Calu3 (cell line): ENCODE data around the gene KAT14. TPM values are rescaled to one million over a fixed set of nuclear protein-coding genes. Genes with fewer than 3 reads are reported as not detected.

ENCODE experiments used
- BruUV-seq: library from RNA; stranded (reverse); fragments of 400-500 nt; replicated peaks from 2 replicates; lab custom pipeline; 2021; lab: Mats Ljungman, UMichigan
- CTCF ChIA-PET: fragments of 300-600 bp; sonication (Branson Sonifier 250); formaldehyde crosslinking; loops from one replicate; lab custom pipeline; 2022; ENCODE audit warnings: antibody characterized with exemption; lab: Charles Lee
- DNase-seq: peaks from one replicate; pipeline ENCODE4 v3.0.0; 2022
- H3K27ac Mint-ChIP-seq: one replicate; pipeline ENCODE4 v1.8.0; 2022; ENCODE audit warnings: mixed read lengths; ENCODE audit not compliant: unreplicated experiment
- H3K27me3 Mint-ChIP-seq: one replicate; pipeline ENCODE4 v1.8.0; 2022; ENCODE audit warnings: mixed read lengths; ENCODE audit not compliant: unreplicated experiment
- H3K36me3 Mint-ChIP-seq: one replicate; pipeline ENCODE4 v1.8.0; 2022; ENCODE audit warnings: mild to moderate bottlenecking, moderate library complexity, mixed read lengths; ENCODE audit not compliant: insufficient read depth, unreplicated experiment
- H3K4me1 Mint-ChIP-seq: one replicate; pipeline ENCODE4 v1.8.0; 2022; ENCODE audit warnings: mild to moderate bottlenecking, low read depth, mixed read lengths; ENCODE audit not compliant: unreplicated experiment
- H3K4me3 Mint-ChIP-seq: one replicate; pipeline ENCODE4 v1.8.0; 2022; ENCODE audit warnings: mild to moderate bottlenecking, low read depth, moderate library complexity, mixed read lengths; ENCODE audit not compliant: unreplicated experiment
- H3K9me3 Mint-ChIP-seq: one replicate; pipeline ENCODE4 v1.8.0; 2022; ENCODE audit warnings: low read depth, mixed read lengths; ENCODE audit not compliant: unreplicated experiment
- CTCF ChIP-seq: fragments of 200-600 bp; IDR thresholded peaks from one replicate; pipeline ENCODE4 v1.8.0; 2022; ENCODE audit warnings: antibody characterized with exemption; ENCODE audit not compliant: unreplicated experiment
- intact Hi-C: fragments of 100-400 bp; cut with micrococcal nuclease; formaldehyde crosslinking; loops from one replicate; pipeline ENCODE4 v1.10.0; 2022; ENCODE audit not compliant: unreplicated experiment
- total RNA-seq: library from RNA; stranded (reverse); gene quantifications from 2 replicates; pipeline ENCODE4 v1.2.3, GENCODE V29; 2022

Gene KAT14
- total RNA-seq, 1 experiment from 2014 or later = 3.1 TPM

GRCh38 chr20:18133962-18134361 lies 3.7 kb upstream of the KAT14 start:
- CTCF ChIA-PET = no interaction called here
- H3K9me3 Mint-ChIP-seq = no peaks in the 10 kb centered on the region
- DNase-seq = no peak
- BruUV-seq = no TSS peak
- intact Hi-C loops = loop anchor here (10.0 kb wide), 1 partner anchor 69 kb away; no protein-coding TSS in a partner anchor
- H3K27me3 Mint-ChIP-seq = no peaks in the 10 kb centered on the region
- peaks cover 5% of the 10 kb centered on the region for H3K4me1 Mint-ChIP-seq
- peaks cover 11% of the 10 kb centered on the region for H3K36me3 Mint-ChIP-seq
- H3K27ac Mint-ChIP-seq = no peak overlapping the region
- no peak overlapping the region for H3K4me3 Mint-ChIP-seq
- TF ChIP-seq CTCF = no peak

GRCh38 chr20:18138266-18138582 lies 561 bp downstream of the KAT14 start:
- Mint-ChIP-seq H3K4me1 (peaks cover 17% of the 10 kb centered on the region), H3K4me3 (peak overlapping the region; percentile 71), H3K36me3 (peaks cover 17% of the 10 kb centered on the region), H3K27ac (no peak overlapping the region), H3K27me3 (no peaks in the 10 kb centered on the region), H3K9me3 (no peaks in the 10 kb centered on the region)
- CTCF ChIA-PET = no interaction called here
- TF ChIP-seq CTCF = no peak
- intact Hi-C loops = loop anchor here (5.0 to 10.0 kb wide), 2 partner anchors 73 to 139 kb away; no protein-coding TSS in a partner anchor
- no TSS peak for BruUV-seq
- DNase-seq = no peak

GRCh38 chr20:18138639-18139583 lies 1.2 kb downstream of the KAT14 start:
- no peak for TF ChIP-seq CTCF
- H3K36me3 Mint-ChIP-seq = peaks cover 17% of the 10 kb centered on the region
- CTCF ChIA-PET = no interaction called here

GRCh38 chr20:18139832-18140231 lies 2.2 kb downstream of the KAT14 start:
- Mint-ChIP-seq H3K4me1 (peaks cover 25% of the 10 kb centered on the region), H3K27ac (peak overlapping the region; percentile 66), H3K4me3 (peak overlapping the region; percentile 71), H3K27me3 (no peaks in the 10 kb centered on the region), H3K9me3 (no peaks in the 10 kb centered on the region), H3K36me3 (peaks cover 17% of the 10 kb centered on the region)
- no peak for DNase-seq
- no TSS peak for BruUV-seq
- CTCF ChIA-PET = no interaction called here
- intact Hi-C loops = loop anchor here (5.0 to 10.0 kb wide), 2 partner anchors 75 to 137 kb away; no protein-coding TSS in a partner anchor
- no peak for TF ChIP-seq CTCF

More at GRCh38 chr20:18138639-18139583, 1.2 kb downstream of the KAT14 start:
- peak overlapping the region; percentile 71 for H3K4me3 Mint-ChIP-seq
- H3K27ac Mint-ChIP-seq = peak overlapping the region; percentile 66
- BruUV-seq = TSS peak; percentile 56
- no peaks in the 10 kb centered on the region for H3K27me3 Mint-ChIP-seq
- intact Hi-C loops = loop anchor here (5.0 to 10.0 kb wide), 2 partner anchors 74 to 138 kb away; no protein-coding TSS in a partner anchor
- no peaks in the 10 kb centered on the region for H3K9me3 Mint-ChIP-seq
- H3K4me1 Mint-ChIP-seq = peaks cover 17% of the 10 kb centered on the region
- DNase-seq = no peak
